HG03521 (cell line): ENCODE measurements around the gene CNOT1.

Source experiments
- ATAC-seq: cut with Tn5 transposase; IDR thresholded peaks from one replicate; pipeline ENCODE4 v1.9.1; 2021; ENCODE audit warnings: mild to moderate bottlenecking, moderate library complexity; ENCODE audit not compliant: unreplicated experiment

CNOT1 gene

DNA sequence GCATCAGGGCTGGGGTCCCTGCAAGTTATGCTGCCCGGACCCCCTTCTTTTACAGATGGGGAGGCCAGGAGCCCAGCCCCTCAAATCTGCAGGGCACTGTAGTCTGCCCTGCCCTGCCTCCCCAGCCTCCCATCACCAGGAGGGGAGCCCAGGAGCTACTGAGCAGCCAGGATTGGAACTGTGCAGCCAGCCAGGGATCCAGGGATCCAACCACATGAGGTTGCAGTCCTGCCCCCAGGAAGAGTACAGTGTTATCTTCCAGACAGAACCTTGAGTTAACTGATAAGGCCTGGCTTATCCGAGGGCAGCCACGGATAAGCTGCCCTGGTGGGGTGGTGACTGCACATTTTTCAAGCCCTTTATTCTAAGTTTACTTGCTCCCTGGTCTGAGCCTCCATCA lies 141.1 kb downstream of the CNOT1 start:
- ATAC-seq, result no peak

DNA sequence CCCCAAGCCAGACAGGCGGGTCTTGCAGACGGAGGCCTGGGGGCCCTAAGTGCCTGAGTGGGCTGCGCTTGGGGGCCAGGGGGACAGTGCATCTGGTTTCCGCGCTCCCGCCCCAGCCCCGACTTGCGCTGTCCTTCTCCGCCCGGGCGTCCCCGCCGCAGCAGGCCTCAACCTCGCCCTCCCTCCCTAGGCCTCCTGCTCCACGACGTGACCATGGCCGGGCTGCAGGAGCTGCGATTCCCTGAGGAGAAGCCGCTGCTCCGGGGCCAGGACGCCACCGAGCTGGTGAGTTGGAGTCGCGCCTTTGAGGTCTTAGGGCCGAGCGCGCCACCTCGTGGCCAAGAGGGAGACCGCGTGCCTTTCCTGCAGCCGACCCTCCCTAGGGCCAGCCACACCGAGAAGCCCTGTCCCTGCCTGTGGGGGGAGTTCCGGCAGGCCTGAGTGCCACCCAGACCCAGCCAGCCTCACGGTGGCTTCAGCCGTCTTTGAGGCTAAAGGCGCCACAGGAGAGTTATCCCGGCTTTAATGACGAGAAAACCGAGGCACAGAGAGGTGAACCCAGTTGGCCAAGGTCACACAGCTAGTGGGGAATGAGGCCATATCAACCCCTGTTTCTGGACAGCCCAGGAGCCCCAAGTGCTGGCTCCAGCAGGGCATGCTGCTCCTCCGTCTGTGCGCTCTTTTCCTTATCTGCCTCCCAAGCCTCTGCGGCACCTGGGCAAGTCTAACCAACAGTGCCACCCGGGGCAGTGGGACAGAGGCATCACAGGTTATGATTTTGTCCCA lies 141.9 kb downstream of the CNOT1 start:
- no peak for ATAC-seq

DNA sequence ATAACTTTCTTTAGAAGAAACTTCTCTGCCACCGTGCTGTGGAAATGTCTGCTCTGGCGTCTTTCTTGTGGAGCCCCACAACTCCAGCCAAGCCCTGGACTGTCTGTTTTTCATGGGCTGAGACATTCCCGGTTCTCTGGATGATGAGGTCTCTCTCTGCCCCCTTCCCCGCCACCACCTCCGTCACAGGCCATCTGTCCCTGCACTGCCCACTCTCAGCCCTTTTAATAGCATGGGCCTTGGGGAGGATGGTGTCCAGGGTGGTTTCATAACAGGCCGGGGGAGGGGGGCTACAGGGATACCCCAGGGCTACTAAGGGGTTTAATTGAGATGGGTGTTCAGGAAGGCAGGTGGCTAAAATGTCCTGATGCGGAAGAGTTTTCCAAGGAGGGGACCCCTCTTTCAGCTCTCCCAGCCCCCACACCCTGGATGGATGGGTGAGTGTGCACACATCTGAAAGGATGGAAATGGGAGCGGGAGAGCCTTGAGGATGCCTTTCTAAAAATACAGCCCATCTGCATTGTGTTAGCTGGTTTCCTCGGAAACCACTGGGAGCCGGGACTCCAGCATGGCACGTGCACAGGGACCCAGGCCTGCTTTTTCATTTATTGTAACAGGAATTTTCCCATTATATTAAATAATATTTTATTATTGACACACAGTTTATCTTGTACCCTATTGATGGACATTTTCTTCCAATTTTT lies 144.3 kb downstream of the CNOT1 start:
- ATAC-seq, result no peak

DNA sequence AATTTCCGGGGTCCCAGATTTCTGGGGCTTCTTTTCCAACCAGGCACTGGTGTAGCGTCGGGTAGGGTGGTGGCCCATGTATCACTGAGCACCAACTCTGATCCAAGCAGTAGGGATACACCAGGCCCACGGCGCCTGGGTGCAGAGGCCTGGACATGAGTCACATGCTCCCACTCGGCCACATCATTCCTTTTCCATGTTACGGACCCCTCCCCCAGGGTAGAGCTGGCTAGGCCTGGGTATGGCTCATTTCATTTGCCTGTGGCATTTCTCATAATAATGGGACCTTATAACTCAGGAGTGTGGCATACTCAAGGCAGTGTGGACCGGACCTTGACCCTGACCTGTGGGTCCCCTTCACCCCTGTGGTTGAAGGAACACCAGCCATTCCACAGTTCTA lies 147.7 kb downstream of the CNOT1 start:
- no peak for ATAC-seq

DNA sequence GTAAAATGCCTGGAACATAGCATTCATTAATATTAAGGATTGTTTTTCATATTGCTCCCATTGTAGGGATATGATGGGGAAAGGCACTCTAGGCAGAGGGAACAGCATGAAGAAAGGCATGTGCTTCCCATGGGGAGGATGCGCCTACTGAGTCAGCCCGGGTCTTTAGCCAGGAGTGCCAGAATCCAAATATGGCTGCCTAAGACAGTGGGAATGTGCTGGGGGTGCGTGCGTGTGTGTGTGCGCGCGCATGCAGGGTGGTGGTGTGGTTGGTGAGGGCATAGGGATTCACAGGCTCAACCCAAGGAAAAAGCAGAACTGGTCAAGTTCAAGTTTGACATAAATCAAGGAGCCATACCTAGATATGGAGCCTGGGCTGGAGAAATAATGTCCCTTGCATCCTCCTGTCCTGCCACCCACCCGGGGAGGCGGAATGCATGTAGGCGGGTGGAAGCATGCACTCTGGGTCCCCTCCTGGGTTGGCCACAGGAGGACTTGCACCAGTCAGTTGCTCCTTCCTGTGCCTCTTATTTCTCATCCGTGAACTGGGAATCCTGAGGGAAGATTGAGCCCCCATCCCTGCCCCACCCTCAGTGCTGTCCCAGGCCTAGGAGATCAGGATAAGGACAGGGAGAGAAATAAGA lies 148.3 kb downstream of the CNOT1 start:
- no peak for ATAC-seq

DNA sequence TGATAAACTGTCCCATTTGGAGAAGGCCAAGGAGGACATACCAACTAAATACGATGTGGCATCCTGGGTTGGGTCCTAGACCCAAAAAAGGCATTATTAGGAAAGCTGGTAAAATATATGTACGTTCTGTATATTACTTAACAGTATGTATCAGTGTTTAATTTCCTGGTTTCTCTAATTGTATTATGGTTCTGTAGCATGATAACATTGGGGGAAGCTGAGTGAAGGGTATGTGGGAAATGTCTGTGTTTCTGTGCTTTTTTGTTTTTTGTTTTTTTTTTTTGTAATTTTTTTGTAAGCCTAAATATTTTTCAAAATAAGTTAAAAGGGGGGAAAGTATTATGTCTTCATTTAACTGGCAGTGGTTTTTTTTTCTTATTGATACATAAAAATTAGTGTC lies 151.2 kb downstream of the CNOT1 start:
- no peak for ATAC-seq

DNA sequence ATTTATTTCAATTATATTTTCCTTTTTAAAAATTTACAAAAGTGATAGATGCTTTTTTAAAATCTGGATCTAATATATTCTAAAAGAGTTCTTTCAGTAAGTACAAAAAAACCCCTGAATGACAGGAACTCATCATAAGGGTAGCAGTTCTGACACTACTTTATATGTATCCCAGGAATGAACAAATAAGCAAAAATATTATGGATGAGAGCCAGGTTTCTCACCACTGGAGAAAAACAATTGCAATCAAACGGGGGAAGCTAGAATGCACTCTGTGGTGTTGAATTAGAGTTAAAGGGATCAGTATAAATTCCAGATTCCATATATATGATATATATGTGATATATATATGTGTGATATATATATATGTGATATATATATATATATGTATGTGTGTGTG lies 152.8 kb downstream of the CNOT1 start:
- no peak for ATAC-seq

DNA sequence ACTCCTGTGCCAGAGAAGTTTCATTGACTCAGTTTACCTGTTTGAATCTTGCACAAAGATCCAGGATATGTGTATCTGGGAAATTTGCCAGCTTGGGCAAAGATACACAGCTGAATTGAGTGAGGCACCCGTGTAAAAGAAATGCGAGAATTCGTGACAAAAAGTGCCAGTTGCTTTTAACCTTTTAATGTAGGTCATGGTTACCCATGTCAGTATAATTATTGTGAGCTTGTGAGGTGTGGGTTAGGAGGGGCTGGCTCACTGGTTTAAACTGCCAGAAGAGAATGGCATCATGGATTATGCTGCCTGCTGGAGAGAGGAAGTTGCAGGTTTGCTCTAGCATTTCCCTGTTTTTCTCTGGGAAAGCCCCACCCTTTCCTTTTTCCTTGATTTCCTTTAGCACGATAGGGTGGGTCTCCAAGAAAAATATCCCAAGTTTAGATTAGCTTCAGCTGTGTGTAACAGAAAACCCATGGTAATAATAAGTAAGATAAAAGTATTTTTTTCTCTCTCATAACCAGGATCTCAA lies 154.5 kb downstream of the CNOT1 start:
- ATAC-seq, result no peak

DNA sequence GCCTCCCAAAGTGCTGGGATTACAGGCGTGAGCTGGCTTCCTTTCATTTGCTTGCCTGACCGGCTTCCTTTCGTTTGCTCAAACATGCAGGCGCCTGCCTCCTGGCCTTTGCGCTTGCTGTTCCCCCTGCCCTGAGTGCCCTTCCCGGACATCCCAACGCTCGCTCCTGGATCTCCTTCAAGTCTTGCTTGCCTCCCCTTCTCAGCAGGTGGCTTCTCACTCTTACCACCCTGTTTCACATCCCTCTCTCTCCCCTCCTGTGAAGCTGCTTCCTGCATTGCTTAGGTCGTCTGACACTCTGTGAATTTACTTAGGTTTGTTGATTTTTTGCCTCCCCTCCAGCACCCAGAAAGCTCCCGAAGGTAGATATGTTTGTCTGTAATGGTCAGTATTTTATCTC lies 155.3 kb downstream of the CNOT1 start:
- no peak for ATAC-seq

DNA sequence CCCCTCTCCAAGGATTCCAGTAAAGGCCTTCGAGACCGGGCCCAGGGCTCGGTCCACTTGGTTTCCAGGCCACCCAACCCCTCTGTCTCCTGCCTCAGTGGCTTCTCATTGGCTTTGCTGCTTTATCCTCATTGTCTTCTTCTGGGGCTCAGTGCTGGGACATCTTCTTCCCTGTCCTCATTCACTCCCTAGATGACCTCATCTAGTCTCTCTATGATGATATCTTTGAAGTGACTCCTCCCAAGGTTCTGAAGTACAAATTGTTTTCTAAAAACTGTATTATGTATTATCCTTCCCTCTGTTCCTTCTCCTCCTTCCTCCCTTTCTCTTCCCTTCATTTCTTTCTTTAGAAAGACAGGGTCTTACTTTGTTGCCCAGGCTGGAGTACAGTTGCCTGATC lies 156.8 kb downstream of the CNOT1 start:
- no peak for ATAC-seq

DNA sequence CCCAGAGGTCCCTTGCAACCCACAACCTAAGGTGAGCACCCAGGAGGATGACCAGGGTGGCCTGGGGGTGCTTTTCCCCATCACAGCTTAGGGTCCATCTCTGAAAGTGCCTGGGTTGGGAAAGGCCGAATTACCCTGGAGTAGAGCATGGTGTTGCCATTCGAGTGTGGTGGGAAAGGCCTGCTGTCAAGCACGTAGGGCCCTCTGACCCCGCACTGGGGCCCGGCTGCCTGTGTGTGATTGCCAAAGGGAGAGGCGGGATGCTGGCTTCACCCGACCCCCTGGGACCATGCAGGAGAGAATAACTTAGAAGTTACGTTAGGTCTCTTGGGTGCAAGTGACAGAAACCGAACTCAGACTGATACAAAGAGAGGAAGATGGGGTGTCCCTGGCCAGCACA lies 157.4 kb downstream of the CNOT1 start:
- ATAC-seq, result no peak

DNA sequence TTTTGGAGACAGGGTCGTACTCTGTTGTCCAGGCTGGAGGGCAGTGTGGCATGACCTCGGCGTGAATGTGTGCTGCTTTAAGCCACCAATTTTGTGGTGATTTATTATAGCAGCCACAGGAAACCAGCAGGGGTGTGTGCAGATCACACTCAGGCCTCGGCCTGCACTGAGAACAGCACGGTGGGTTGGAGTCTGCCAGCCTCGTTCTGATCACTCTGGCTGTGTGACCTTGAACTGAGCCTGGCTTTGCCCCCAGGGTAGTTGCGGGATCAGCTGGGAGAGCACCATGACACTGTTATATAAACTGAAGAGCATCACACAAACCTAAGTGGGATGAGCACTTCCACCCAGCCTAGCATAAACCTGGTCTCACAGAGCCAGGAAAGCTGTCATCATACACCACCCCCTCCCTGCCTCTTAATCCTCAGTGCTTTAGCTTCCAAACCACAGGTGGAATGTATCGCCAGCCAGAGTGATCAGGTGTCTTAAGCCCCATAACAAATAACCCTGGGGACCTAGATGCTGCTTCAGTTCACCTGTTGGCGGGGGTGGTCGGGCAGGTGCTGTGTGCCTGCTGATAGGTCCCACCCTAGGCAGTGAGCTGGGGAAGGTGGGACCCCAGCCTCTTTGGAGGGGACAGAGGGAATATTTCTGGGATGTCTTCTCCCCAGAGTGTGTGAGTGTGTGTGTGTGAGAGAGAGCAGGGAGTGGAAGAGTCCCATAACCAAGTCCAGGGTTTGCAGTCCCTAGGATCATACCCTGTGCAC lies 158.2 kb downstream of the CNOT1 start:
- no peak for ATAC-seq
